Stimulated activated CD8-positive, alpha-beta memory T cell treated with anti-CD3 and anti-CD28 coated beads, Interleukin-4, amount 100 ng/mL, for 1 hour (primary cell): Measurements from ENCODE around the gene CD164.
"Not testable (repeated sequence)": the region's sequence is repeated elsewhere in the genome, so short reads cannot be mapped to it uniquely, and the experiment has no call there.

ENCODE experiments used
- DNase-seq, 2 donors: peaks; one replicate each; pipeline ENCODE4 v3.0.0-alpha.2; 2020; ENCODE audit warnings: low read depth in 2 of 2, low spot score in 1 of 2

CD164 gene

DNA sequence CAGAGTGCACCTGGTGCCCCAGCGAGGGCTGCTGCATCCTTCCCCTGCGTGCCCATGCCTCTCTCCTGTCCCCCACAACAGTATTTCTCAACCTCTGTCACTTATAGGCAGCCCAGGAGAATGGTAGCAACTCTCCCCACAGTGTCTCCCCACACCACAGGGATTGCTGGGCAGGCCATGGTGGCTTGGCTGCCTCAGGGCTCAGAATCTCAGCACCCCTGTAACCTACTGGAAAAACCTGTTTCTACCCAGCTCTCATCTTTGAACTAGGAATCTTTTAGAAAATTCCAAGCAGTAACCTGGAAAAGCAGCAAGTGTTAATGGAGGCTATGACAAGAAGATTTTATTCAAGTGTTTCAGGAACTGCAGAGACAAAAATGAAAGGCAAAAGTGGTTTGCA lies 38.0 kb downstream of the CD164 start:
- DNase-seq, result no peak

DNA sequence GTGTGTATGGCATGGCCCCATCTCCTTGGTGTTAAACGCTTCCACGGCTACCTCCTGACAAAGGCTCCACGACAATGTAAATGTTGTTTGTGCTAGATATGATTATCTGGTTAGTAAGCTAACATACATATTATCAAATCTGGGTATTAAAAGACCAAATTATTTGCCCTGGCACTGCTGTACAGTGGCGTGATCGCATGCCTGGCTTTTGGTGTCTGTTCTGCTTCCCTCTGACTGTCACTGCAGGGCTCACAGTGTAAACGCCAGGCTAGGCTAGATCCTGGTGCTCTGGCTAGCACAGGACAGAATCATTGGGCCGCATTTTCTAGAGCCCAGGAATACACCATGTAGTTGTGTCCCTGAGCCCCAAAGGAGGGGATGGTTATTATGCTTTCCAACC lies 38.7 kb downstream of the CD164 start:
- no peak for DNase-seq

DNA sequence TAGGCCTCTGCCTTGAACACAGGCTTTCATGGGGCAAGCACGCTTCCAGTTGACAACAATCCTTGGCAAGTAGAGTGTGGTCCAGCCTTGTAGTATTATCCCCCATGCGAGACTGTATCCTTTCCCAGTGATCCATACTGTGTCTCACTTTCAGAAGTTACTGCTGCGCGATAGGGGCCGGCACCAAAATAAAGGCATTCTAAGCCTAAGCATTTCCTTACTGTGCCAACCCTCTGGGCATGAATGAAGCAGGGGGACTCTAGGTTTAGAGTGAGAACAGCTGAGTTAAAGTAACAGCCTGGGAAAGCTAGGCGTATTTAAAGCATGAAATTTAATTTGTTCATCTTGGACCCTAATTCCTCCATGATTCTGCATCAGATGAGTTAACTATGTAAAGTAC lies 39.4 kb downstream of the CD164 start:
- no peak for DNase-seq

DNA sequence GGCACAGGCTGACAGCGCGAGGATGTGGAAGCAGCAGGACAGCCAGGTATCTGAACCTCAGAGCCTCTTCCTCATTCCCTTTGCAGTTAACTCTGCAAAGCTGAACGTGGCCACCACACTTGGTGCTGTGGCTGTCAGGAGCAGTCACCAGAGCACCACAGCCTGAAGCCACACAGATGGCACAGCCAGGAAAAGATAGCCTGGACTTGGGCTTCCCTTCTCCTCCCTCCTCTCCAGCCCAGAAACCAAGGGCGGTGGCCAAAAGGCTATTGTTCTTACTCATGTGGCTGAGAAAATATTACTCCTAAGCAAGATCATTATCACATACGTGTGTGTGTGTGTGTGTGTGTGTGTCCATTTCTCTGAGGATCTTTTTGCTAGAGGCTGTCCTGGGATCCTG lies 39.8 kb downstream of the CD164 start:
- DNase-seq, result no peak

DNA sequence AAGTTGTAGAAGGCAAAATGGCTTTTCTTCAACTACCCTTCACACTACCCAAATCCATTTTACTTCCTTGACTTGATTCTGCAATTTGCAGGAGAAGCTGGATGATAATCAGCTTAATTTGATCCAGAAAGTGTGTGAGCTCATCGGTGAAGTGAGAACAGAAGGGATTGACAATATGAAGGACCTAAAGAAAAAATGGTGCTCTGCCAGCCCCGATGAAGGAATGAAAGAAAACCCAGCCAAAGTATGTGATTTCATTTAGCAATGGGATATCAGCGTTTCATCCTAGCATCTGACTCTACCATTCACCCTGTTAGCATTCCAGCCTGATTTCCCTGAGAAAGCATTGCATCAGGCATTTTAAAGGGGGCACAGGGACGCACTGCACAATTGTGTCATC lies 41.5 kb downstream of the CD164 start:
- no peak for DNase-seq

DNA sequence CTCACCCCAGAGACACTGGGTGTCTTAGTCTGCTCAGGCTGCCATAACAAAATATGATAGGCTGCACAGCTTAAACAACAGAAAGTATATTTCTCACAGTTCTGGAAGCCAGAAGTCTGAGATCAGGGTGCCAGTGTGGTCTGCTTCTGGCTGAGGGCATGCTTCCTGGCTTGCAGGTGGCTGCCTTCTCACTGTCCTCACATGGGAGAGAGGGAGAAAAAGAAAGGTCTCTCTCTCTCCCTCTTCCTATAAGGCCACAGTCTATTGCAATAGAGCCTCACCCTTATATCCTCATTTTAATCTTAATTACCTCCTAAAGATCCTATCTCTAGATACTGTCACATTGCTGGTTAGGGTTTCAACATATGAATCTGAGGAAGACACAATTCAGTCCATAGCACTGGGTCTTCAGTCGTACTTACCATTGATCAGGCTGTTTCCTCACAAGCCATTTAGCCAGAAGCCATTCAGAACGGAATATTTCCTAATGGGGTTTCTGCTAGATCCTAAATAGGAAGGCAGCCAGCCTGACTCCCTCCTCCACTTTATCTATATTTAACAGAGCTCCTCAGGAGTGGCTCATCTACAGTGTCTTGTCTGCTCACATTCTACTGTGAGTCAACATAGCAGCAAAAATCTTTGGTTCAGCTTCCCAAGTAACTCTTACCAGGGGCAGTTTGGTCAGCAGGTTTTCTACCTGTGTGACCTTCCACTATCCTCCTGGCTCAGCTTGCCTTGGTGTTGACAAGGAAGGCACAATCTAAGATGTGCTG lies 42.2 kb downstream of the CD164 start:
- no peak for DNase-seq

DNA sequence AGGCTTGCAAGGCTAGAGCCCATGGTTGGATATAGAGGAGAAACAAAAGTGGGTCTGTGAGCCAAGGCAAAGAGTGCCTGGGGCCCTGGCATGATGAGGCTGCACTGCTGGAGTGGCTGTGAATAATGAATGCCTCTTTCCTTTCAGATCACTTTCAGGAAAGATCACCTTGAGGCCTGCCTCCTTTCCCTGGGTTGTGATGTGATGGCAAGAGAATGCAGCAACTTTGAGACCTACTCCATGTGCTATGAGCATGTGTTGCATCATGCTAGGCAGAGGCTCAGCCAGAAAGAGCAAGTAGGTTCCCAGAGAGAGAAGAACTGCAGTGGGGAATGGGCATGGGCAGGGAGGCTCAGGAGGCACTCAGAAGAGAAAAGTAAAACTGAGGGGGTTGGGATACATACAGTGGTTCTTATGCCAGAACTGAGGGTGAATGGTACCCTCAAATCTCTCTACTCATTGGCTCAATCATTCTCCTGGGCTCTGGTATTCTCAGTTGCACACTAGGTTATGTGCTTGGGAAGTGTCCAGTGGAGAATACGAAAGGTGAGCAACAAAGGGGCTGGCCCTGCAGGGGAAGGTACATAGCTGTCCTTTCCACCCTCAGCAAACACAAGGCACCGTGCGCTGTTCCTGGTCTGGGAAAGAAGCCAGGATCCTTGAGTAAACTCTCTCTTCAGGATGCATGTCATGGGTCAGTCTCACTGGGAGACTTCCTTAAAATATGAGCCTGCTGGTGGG lies 45.9 kb downstream of the CD164 start:
- DNase-seq, result no peak

DNA sequence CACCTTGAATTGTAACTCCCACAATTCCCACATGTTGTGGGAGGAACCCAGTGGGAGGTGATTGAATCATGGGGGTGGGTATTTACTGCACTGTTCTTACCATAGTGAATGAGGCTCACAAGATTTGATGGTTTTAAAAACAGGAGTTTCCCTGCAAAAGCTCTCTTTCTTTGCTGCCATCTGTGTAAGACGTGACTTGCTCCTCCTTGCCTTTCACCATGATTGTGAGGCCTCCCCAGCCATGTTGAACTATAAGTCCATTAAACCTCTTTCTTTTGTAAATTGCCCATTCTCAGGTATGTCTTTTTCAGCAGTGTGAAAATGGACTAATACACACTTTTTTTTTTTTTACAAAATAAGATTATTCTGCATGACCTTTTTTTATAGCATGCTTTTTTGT lies 48.4 kb downstream of the CD164 start:
- DNase-seq, result not testable (repeated sequence)

DNA sequence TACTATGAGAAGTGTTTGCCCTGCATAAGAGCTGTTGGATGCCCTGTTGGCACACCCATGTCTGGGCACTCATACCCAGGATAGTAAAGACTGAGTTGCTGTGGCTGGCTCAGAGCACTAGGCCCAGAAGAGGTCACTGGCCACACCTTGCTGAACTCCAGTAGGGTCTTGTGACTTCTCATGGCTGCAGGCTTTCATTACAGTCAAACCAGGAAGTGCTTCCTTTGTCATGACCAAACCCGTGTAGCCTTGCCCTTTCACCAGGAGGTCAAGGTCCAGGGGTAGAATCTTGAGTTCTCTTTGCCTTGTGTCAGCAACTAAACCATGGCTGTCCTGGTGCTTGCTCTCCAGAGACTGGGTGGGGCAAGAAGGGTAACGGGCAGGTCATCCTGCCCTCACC lies 49.5 kb downstream of the CD164 start:
- no peak for DNase-seq

DNA sequence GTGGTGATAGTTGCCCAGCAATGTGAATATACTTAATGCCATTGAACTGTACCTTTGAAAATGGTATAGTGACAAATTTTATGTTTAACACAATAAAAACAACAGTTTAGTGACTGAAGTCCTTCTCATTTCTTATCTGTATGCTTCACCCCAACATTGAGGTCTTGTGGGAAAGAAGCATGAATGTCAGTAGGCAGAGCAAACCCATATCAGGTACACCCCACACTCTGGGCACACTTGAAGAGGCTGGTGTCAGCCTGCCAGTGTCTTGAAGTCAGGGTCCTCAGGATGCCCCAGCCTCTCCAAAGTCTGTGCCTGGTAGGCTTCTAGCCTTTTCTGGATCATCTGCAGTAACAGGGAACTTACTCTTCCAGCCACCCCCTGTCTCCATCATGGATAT lies 51.2 kb downstream of the CD164 start:
- DNase-seq, result no peak

DNA sequence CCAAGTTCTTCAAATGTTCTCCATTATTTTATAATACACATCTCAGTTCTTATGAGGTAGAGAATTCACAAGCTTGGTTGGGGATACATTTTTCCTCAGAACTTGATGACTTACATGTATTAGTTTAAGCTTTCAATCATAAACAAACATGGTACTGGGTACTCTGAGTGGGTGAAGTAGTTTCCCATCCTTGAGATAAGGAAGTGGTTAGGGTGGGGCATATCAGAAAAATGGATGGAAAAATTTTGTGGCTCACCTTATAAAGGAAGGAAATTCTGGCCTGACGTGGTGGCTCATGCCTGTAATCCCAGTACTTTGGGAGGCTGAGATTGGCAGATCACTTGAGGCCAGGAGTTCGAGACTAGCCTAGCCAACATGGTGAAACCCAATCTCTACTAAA lies 52.0 kb downstream of the CD164 start:
- no peak for DNase-seq

DNA sequence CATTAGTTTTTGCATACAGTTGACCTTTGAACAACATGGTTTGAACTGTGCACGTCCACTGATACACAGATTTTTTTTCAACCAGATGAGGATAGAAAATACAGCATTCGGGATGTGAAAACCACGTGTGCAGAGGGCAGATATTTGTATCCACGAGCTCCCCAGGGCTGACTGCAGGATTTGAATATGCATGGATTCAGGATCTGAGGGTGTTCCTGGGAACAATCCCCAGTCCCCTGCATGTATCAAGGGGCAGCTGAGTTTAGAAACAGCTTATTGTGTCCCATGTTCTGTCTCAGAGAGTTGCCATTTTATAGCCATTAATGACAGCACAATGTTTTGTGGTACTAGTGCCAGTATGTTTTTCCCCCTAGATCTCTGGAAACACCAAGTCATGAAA lies 53.6 kb downstream of the CD164 start:
- no peak for DNase-seq

DNA sequence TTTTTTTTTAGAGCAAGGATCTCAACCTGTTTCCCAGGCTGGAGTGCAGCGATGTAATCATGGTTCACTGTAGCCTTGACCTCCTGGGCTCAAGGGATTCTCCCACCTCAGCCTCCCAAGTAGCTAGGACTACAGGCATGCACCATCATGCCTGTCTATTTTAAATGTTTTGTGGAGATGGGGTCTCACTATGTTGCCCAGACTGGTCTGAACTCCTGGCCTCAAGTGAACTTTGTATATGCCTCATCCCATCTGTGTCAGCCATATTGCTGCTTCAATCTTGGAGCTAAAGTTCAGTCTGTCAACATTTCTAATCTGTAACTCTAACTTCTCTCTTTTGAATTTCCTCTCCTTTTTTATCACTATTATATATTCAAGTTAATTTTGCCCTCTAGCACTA lies 54.3 kb downstream of the CD164 start:
- DNase-seq, result no peak

DNA sequence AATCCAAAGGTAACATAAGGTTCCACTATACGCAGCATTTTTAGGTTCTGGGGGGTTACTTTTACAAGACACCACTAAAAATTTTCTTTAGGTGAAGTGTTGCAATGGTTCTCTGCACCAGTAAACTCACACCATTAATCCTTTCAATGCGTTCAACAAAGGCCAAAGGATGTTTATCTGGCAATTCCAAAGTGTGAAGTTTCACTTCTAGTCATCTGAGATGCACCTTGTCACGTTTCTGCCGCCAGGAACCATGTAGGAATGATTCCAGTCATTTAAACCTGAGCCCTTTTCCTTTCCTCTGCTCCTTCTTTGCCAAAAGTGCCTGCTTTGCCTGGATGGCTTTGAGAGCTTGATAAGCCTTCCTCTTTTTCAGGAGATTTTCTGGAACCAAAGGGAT lies 54.8 kb downstream of the CD164 start:
- no peak for DNase-seq

DNA sequence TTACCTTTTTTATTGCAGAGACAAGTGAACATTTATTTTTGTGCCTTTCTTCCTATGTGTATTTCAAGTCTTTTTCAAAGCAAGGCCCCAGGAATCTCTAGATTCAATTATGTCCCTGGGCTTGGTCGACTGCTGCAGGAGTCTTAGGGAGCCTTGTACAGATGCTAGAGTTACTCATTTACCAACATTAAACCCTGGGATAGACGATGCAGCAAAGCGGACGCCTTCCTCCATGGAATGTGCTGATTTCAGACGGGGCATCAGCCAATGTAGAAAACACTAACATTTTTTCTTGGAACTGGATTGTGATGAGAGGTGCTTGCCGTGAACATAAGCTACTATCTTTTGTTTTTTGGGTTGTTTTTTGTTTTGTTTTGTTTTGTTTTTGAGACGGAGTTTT lies 55.9 kb downstream of the CD164 start:
- DNase-seq, result no peak

DNA sequence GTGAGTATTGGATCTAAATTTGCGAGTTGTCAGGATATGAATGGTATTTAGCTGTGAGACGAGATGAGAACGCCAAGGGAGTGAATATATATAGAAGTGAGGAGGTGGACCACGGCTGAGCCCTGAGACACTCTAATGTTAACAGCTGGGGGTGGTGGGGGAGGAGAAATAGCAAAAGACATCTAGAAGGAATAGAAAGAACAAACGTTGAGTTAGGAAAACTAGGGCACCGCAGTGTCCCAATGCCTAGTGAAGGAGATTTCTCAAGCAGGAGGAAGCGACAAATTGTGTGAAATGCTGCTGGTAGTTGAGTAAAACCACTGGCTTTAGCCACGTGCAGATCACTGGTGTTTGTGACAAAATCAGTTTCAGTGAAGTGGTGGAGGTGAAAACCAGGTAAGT lies 56.9 kb downstream of the CD164 start:
- DNase-seq, result no peak

DNA sequence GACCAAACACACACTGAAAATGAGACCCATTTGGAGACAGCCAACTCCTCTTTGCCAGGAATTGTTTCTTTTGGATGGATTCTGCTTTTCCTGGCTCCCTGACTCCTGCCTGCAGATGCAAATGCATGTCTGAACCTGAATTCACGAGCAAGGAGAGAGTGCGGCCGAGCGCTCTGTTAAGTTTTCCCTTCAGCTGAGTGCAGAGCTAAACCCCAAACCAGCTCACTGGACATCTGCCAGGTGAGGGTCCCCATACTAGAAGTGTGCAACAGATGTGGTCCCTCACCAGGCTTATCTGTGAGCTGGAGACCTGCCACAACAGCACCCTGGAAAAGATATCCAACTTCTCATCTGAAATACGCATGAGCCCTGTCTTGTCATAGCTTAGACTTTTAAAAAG lies 59.0 kb downstream of the CD164 start:
- DNase-seq, result no peak

DNA sequence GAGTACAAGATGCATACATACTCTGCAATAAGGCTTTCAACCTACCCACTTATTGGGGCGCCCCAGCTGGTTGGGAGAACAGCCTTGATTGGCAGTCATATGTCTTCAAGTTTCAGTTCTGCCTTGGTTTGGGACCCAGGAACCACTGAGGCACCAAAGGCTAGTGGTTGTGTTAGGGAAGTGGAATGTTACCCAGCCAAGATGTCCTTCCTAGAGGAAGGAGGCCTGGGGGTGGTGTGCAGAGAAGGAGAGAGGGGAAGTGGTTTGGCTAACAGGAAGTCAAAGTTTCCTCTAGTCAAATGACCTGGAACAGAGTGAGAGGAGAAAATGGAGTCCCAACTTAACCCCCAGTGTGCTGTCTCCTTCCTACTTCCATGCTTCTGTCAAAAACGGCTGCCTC lies 59.4 kb downstream of the CD164 start:
- no peak for DNase-seq

DNA sequence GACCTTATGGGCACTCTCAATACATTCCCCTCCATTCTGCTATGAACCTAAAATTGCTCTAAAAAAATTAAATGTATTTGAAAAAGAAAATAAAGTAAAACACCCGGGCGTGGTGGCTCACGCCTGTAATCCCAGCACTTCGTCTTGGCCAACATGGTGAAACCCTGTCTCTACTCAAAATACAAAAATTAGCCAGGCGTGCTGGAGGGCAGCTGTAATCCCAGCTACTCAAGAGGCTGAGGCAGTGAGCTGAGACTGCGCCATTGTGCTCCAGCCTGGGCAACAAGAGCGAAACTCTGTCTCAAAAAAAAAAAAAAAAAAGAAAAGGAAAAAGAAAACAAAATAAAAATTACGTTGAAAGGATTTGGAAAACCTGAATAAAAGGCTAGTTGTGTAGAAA lies 60.5 kb downstream of the CD164 start:
- no peak for DNase-seq

DNA sequence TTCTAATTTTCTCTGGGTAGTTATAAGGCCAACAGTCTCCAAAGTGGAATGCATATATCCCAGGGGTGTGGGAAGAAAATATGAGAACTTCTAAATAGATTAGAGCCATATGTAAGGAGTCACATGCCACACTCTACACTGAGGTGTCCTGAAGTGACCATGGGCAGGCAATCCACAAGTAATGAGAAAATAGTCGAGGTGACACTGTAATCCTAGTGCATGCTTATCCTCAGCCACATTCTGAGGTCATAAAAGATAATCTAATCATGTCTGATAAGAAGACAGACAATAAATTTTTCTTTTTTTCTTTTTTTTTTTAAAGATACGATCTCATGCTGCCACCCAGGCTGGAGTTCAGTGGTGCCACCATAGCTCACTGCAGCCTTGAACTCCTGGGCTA lies 62.2 kb downstream of the CD164 start:
- no peak for DNase-seq

DNA sequence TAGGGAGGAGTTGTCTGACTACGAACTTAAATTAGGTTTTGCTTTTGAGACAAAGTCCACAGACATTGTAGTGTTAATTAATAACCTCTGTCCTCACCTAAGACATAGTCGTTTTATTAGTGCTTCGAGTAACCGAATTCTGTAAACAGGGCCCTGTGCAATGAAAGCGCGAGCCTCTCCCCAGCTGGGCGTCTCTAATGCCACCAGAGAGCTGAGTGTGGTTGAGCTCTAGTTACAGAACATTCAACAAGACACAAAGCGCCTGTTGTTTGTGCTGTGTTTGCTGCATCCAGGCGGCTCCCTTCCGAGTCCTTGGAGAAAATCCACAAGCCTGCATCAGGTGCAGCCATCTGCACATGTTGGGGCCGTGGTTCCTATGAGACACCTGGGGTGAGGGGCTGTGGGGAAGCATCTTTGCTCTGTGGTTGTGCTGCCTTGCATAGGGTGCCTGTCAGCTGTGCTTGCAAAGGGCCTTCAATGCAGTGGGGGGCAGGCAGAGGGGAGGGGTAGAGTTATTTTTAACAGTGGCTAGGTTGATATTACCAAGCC lies 63.9 kb downstream of the CD164 start:
- no peak for DNase-seq

DNA sequence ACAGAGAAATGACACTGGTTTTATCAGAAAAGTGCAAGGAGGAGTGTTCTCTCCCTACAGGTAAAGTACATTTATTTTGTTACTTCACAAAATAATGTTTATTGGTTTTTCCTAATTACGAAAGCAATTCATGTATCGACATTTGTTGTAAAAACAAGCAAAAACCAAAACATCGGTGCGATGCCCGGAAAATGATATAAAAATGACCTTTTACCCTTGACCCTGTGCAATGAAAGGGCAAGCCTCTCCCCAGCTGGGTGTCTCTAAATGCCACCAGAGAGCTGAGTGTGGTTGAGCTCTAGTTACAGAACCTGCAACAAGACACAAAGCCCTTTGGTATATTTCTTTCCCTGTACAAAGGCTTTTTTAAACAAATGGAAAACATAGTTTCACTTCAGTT lies 65.4 kb downstream of the CD164 start:
- no peak for DNase-seq
